ENCODE data around the gene SLC9A8. TPM values are rescaled to one million over a fixed set of nuclear protein-coding genes. Genes with fewer than 3 reads are reported as not detected.

SLC9A8 gene
- total and polyA plus RNA-seq, 2 of the 8 experiments (the other 6 are each of a cell fraction or from before 2014, with no cell fraction given): 3.2 to 6.2 TPM

DNA sequence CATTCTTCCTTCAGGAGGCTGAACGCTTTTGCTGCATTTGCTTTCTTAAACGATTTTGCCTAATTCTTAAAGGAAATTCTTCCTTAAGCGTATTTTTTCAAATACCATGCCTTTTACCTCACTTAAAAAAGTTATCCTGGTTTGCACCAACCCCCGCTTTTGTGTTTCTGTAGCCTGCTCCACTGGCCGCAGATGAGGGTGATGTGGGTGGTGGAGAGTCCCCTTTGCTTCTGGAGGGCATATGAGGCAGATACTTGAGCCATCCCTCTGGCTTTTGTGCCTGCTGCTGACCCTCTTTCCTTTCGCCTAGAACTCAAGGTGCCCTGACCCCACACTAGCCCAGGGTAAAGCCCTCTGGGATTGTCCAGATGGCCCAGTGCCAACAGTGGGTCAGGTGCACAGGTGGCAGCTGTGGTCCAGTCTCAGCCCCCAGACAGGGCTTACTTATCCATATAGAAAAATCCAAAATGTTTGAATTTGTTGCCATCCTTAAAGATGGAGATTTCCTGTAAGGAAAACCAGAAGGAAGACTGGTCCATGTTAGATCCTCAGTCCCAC, 58.8 kb downstream of the SLC9A8 start:
- Histone ChIP-seq H3K56ac (replicated peaks; ENCODE audit: insufficient read length, low read depth, low read length) (no peak overlapping the region), H2BK5ac (ENCODE audit: low read depth, low read length) (no peak overlapping the region), H3K79me1 (ENCODE audit: low read depth, low read length) (no peaks in the 10 kb centered on the region), H3K14ac (ENCODE audit: insufficient read length) (no peak overlapping the region), H3K27me3 (replicated peaks in 1 of 4; ENCODE audit: control insufficient read depth in 3 of 4, extremely low read depth in 1 of 4, insufficient read depth in 3 of 4, low read length in 3 of 4) (peaks cover 0 to 2% (median 0%) of the 10 kb centered on the region in 4 experiments; a peak in 1 of 7 replicates), H2BK120ac (replicated peaks; ENCODE audit: low read depth, low read length) (no peak overlapping the region), H4K8ac (ENCODE audit: extremely low read depth, insufficient read depth, low read length) (no peak overlapping the region), H4K5ac (ENCODE audit: insufficient read length, low read depth, low read length) (no peak overlapping the region), H3K36me3 (ENCODE audit: control insufficient read depth in 2 of 4, insufficient read depth in 4 of 4, low read length in 3 of 4) (0 out of 8 replicates have a peak, but pooled peaks cover 0 to 2% (median 0%) of the 10 kb centered on the region in 4 experiments), H3K4ac (replicated peaks; ENCODE audit: insufficient read length, low read depth, low read length) (no peak overlapping the region), H3K18ac (ENCODE audit: extremely low read depth, low read length) (no peak overlapping the region), H3K9ac (replicated peaks in 1 of 4; ENCODE audit: extremely low read depth in 1 of 4, low read depth in 3 of 4, low read length in 3 of 4) (no peak overlapping the region), H4K20me1 (replicated peaks in 1 of 2; ENCODE audit: control insufficient read depth in 1 of 2, insufficient read depth in 2 of 2, low read length in 2 of 2) (peaks cover 0 to 3% of the 10 kb centered on the region in 2 experiments), H3K23ac (ENCODE audit: insufficient read length) (no peak overlapping the region), H2BK12ac (ENCODE audit: low read depth, low read length) (no peak overlapping the region), H3K9me3 (ENCODE audit: insufficient read depth in 2 of 2, low read depth in 1 of 2, low read length in 1 of 2) (no peaks in the 10 kb centered on the region), H3K4me3 (ENCODE audit: extremely low read depth in 1 of 4, insufficient read depth in 2 of 4, low read depth in 3 of 4, low read length in 4 of 4) (no peak overlapping the region), H4K91ac (replicated peaks; ENCODE audit: insufficient read length, low read length) (no peak overlapping the region), H2BK15ac (ENCODE audit: low read length) (no peak overlapping the region), H2BK20ac (ENCODE audit: low read length) (no peak overlapping the region), H3K27ac (ENCODE audit: low read depth, low read length) (no peak overlapping the region), H3K4me2 (ENCODE audit: insufficient read depth in 1 of 2, low read depth in 2 of 2, low read length in 2 of 2) (no peak overlapping the region), H2AFZ (ENCODE audit: low read length) (no peak overlapping the region), H3K4me1 (replicated peaks in 1 of 4; ENCODE audit: control insufficient read depth in 3 of 4, insufficient read depth in 4 of 4, low read length in 3 of 4) (no peaks in the 10 kb centered on the region), H3K23me2 (ENCODE audit: low read depth, low read length) (no peaks in the 10 kb centered on the region), H3K79me2 (ENCODE audit: control insufficient read depth in 1 of 2, insufficient read depth in 2 of 2, low read length in 2 of 2) (no peaks in the 10 kb centered on the region), H2AK5ac (ENCODE audit: low read depth, low read length) (no peak overlapping the region)
- CTCF ChIA-PET (ENCODE audit: partially characterized antibody): interaction anchor here (0.8 to 3.6 kb wide), 7 partner anchors 12 to 82 kb away, joined by 3 to 21 read pairs (median 5); no protein-coding TSS in a partner anchor
- no peak for DNase-seq (ENCODE audit: low read depth in 1 of 2, low spot score in 2 of 2)
- no peak for FAIRE-seq
- 88% methylated on average over 6 of the region's 6 CpGs; no CpG with 5 or more reads in 1 of the 2 experiments for WGBS, 2 experiments (ENCODE audit: extremely low coverage in 1 of 2, insufficient coverage in 1 of 2, insufficient read length in 1 of 2, insufficient replicate concordance in 2 of 2, low coverage in 1 of 2, low lambda C conversion rate in 2 of 2, missing lambda C conversion rate in 1 of 2)
- POLR2A ChIA-PET (ENCODE audit: partially characterized antibody): interaction anchor here (1.0 to 2.4 kb wide), 2 partner anchors 10 to 15 kb away, joined by 3 to 5 read pairs; no protein-coding TSS in a partner anchor
- TF ChIP-seq SIX5 (IDR thresholded peaks at IDR 0.05; ENCODE audit: low read depth, low read length) (no peak), RNF2 (IDR thresholded peaks at IDR 0.05; ENCODE audit: borderline replicate concordance, low read depth, low read length, missing control alignments, poor library complexity, severe bottlenecking) (no peak), FOSL1 (IDR thresholded peaks at IDR 0.05; ENCODE audit: insufficient read depth, low read depth, low read length) (no peak), SUZ12 (IDR thresholded peaks at IDR 0.05; ENCODE audit: low read length) (no peak), TBP (IDR thresholded peaks at IDR 0.05; ENCODE audit: low read depth, low read length) (no peak)

Data from H1 (cell line).